Neutrophil (primary cell): ENCODE data around the gene GIPC1.

Experiments
- H3K27ac ChIP-seq: fragments of 200-600 bp; sonication (generic); 2 replicates; pipeline ENCODE4 v1.5.1; 2016; ENCODE audit warnings: mild to moderate bottlenecking, moderate library complexity
- H3K27me3 ChIP-seq: fragments of 200-600 bp; sonication (generic); 2 replicates; pipeline ENCODE4 v1.6.0; 2016; ENCODE audit warnings: mild to moderate bottlenecking
- H3K36me3 ChIP-seq: fragments of 200-600 bp; sonication (generic); 2 replicates; pipeline ENCODE4 v1.5.1; 2017
- H3K4me1 ChIP-seq, 2 experiments: fragments of 200-600 bp in 1 of 2; sonication (generic) in 1 of 2; 1 replicate in 1 of 2; 2 replicates in 1 of 2; pipeline versions ENCODE4 v1.5.1 to v1.6.1; 2013 to 2016; ENCODE audit warnings: low read depth in 1 of 2, low read length in 1 of 2, mild to moderate bottlenecking in 1 of 2, moderate library complexity in 1 of 2; ENCODE audit not compliant: control insufficient read depth in 1 of 2, insufficient read depth in 1 of 2
- H3K4me3 ChIP-seq, 2 experiments: fragments of 200-600 bp in 1 of 2; sonication (generic) in 1 of 2; 1 replicate in 1 of 2; 2 replicates in 1 of 2; pipeline ENCODE4 v1.5.1; 2013 to 2016; ENCODE audit warnings: low read depth in 1 of 2, low read length in 1 of 2, mild to moderate bottlenecking in 1 of 2, moderate library complexity in 1 of 2
- H3K9me3 ChIP-seq: fragments of 200-600 bp; sonication (generic); 2 replicates; pipeline ENCODE4 v1.5.1; 2016
- TF ChIP-seq, protein P1 (sequence below): fragments of 200-600 bp; sonication (generic); IDR thresholded peaks from 2 replicates; pipeline ENCODE4 v1.5.1; 2016; ENCODE audit warnings: antibody characterized with exemption

Gene GIPC1

GRCh38 chr19:14540741-14541525 lies 45.0 kb upstream of the GIPC1 start:
- H3K9me3 ChIP-seq: no peaks in the 10 kb centered on the region
- H3K4me3 ChIP-seq: no peak overlapping the region
- TF ChIP-seq, protein P1, sequence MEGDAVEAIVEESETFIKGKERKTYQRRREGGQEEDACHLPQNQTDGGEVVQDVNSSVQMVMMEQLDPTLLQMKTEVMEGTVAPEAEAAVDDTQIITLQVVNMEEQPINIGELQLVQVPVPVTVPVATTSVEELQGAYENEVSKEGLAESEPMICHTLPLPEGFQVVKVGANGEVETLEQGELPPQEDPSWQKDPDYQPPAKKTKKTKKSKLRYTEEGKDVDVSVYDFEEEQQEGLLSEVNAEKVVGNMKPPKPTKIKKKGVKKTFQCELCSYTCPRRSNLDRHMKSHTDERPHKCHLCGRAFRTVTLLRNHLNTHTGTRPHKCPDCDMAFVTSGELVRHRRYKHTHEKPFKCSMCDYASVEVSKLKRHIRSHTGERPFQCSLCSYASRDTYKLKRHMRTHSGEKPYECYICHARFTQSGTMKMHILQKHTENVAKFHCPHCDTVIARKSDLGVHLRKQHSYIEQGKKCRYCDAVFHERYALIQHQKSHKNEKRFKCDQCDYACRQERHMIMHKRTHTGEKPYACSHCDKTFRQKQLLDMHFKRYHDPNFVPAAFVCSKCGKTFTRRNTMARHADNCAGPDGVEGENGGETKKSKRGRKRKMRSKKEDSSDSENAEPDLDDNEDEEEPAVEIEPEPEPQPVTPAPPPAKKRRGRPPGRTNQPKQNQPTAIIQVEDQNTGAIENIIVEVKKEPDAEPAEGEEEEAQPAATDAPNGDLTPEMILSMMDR: no peak
- H3K36me3 ChIP-seq: no peaks in the 10 kb centered on the region
- no peaks in the 10 kb centered on the region for H3K27me3 ChIP-seq
- no peak overlapping the region for H3K27ac ChIP-seq
- H3K4me1 ChIP-seq: peaks cover 3 to 8% of the 10 kb centered on the region in 2 experiments

- H3K4me1 ChIP-seq: peaks cover 10 to 13% of the 10 kb centered on the region in 2 experiments
- peak overlapping the region in 1 of 2 experiments; percentile 49 for H3K4me3 ChIP-seq
- peak overlapping the region; percentile 35 for H3K27ac ChIP-seq
These were observed 41.2 kb upstream of the GIPC1 start for GRCh38 chr19:14536926-14537692.

GRCh38 chr19:14533450-14533849 lies 37.5 kb upstream of the GIPC1 start:
- TF ChIP-seq, protein P1: no peak
- Histone ChIP-seq H3K9me3 (no peaks in the 10 kb centered on the region), H3K36me3 (no peaks in the 10 kb centered on the region), H3K27me3 (no peaks in the 10 kb centered on the region), H3K27ac (no peak overlapping the region), H3K4me1 (peaks cover 30 to 33% of the 10 kb centered on the region in 2 experiments), H3K4me3 (no peak overlapping the region)

More at GRCh38 chr19:14536926-14537692, 41.2 kb upstream of the GIPC1 start:
- TF ChIP-seq, protein P1: no peak
- Histone ChIP-seq H3K9me3 (no peaks in the 10 kb centered on the region), H3K27me3 (no peaks in the 10 kb centered on the region), H3K36me3 (no peaks in the 10 kb centered on the region)

GRCh38 chr19:14530506-14530905 lies 34.6 kb upstream of the GIPC1 start:
- peak overlapping the region; percentile 67 to 92 for H3K4me3 ChIP-seq

GRCh38 chr19:14530005-14530348 lies 34.0 kb upstream of the GIPC1 start:
- Histone ChIP-seq H3K27ac (peak overlapping the region; percentile 88), H3K27me3 (no peaks in the 10 kb centered on the region), H3K4me1 (peaks cover 25 to 33% of the 10 kb centered on the region in 2 experiments), H3K9me3 (no peaks in the 10 kb centered on the region), H3K36me3 (no peaks in the 10 kb centered on the region), H3K4me3 (peak overlapping the region; percentile 67 to 92)
- TF ChIP-seq, protein P1: no peak

More at GRCh38 chr19:14530506-14530905, 34.6 kb upstream of the GIPC1 start:
- Histone ChIP-seq H3K4me1 (peaks cover 25 to 33% of the 10 kb centered on the region in 2 experiments), H3K36me3 (no peaks in the 10 kb centered on the region), H3K27ac (peak overlapping the region; percentile 88), H3K9me3 (no peaks in the 10 kb centered on the region), H3K27me3 (no peaks in the 10 kb centered on the region)
- TF ChIP-seq, protein P1: no peak
